Measurements from ENCODE around the gene PIGR.

Gene PIGR

GRCh38 chr1:206885341-206886060, 60.8 kb downstream of the PIGR start:
- no peak for DNase-seq

- no peak for DNase-seq
These were observed 62.4 kb downstream of the PIGR start for GRCh38 chr1:206883876-206884275.

- DNase-seq: no peak
These were observed 63.1 kb downstream of the PIGR start for GRCh38 chr1:206883160-206883559.

GRCh38 chr1:206882555-206882954, 63.7 kb downstream of the PIGR start:
- DNase-seq: no peak

- no peak for DNase-seq
These were observed 66.0 kb downstream of the PIGR start for GRCh38 chr1:206880314-206880713.

All from NCI-H1092 (cell line).